SH-SY5Y (cell line): ENCODE results near the gene TINAGL1.

Experiments used
- GATA2 ChIP-seq: IDR thresholded peaks from 2 replicates; pipeline ENCODE4 v1.6.1; 2011; ENCODE audit warnings: mild to moderate bottlenecking, low read depth, low read length
- GATA3 ChIP-seq: IDR thresholded peaks from 2 replicates; pipeline ENCODE4 v1.6.1; 2011; ENCODE audit warnings: low read depth, mild to moderate bottlenecking, low read length, moderate library complexity

DNA sequence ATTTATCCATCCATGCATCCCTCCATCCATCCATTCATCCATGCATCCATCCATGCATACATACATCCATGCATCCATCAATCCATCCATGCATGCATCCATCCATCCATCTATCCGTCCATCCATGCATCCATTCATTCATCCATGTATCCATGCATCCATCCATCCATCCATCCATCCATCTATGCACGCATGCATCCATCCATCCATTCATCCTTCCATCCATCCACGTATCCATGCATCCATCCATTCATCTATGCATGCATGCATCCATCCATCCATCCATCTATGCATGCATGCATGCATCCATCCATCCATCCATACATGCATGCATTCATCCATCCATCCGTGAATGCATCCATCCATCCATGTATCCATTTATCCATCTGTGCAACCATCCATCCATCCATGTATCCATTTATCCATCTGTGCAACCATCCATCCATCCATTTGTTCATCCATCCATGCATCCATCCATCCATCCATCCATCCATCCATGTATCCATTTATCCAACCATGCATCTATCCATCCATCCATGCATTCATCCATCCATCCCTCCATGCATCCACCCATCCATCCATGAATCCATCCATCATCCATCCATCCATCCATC lies 30.3 kb upstream of the TINAGL1 start:
- TF ChIP-seq GATA2 (no peak), GATA3 (no peak)
